ENCODE results near the gene CA6. TPM values are rescaled to one million over a fixed set of nuclear protein-coding genes. Genes with fewer than 3 reads are reported as not detected.

CA6 gene
- total and polyA plus RNA-seq, 11 donors: not detected

Other genes with a start within 250 kb of the CA6 start
- gene RERE, start 128.2 kb upstream of the CA6 start, total RNA-seq: 100 to 1,000 TPM in 8 of 9 donors, 10 to 100 TPM in 1; 65.9 to 236 (median 135) TPM
- 100 to 1,000 TPM in 1 of 2 donors, 10 to 100 TPM in 1; 53.5 to 120 TPM for gene RERE, start 128.2 kb upstream of the CA6 start, polyA plus RNA-seq
- 100 to 1,000 TPM in 8 of 9 donors, 10 to 100 TPM in 1; 92.2 to 557 (median 174) TPM for gene ENO1, start 67.2 kb upstream of the CA6 start, total RNA-seq
- 100 to 1,000 TPM in 1 of 2 donors, 10 to 100 TPM in 1; 71.1 to 547 TPM for gene ENO1, start 67.2 kb upstream of the CA6 start, polyA plus RNA-seq
- gene SLC2A7, start 80.6 kb downstream of the CA6 start, total RNA-seq: under 1 TPM in 2 of 9 donors, not detected in 7; 0.14 to 0.25 TPM
- under 1 TPM in 1 of 2 donors, not detected in 1; 0.06 TPM for gene SLC2A7, start 80.6 kb downstream of the CA6 start, polyA plus RNA-seq
- 10 to 100 TPM in 2 of 9 donors, 1 to 10 TPM in 6, under 1 TPM in 1; 0.93 to 15.8 (median 2.9) TPM for gene SLC2A5, start 123.8 kb downstream of the CA6 start, total RNA-seq
- gene SLC2A5, start 123.8 kb downstream of the CA6 start, polyA plus RNA-seq: 1 to 10 TPM in 1 of 2 donors, under 1 TPM in 1; 0.86 to 1.1 TPM
- gene GPR157, start 183.2 kb downstream of the CA6 start, total RNA-seq: 10 to 100 TPM; 21.1 to 41.8 (median 30.3) TPM
- 10 to 100 TPM in 1 of 2 donors, 1 to 10 TPM in 1; 9.2 to 10.2 TPM for gene GPR157, start 183.2 kb downstream of the CA6 start, polyA plus RNA-seq